GF-D8 (cell line): ENCODE results near the gene CYP26C1.

Source experiments
- DNase-seq: peaks from one replicate; lab custom pipeline; 2025; lab: John Stamatoyannopoulos, UW

Gene CYP26C1

GRCh38 chr10:93115661-93116383, 55.2 kb downstream of the CYP26C1 start:
- no peak for DNase-seq
